HUES6 (cell line): ENCODE results near the gene LRRC61.

Source experiments
- H3K27ac ChIP-seq: 2 replicates; pipeline ENCODE4 v1.7.0; 2013; ENCODE audit warnings: low read depth, mild to moderate bottlenecking, low read length, inconsistent platforms
- H3K27me3 ChIP-seq: 2 replicates; pipeline ENCODE4 v1.6.1; 2013; ENCODE audit warnings: low read length; ENCODE audit not compliant: control insufficient read depth, insufficient read depth
- H3K36me3 ChIP-seq: 2 replicates; pipeline ENCODE4 v1.6.1; 2013; ENCODE audit warnings: low read length; ENCODE audit not compliant: control insufficient read depth, insufficient read depth
- H3K4me1 ChIP-seq: 2 replicates; pipeline ENCODE4 v1.6.1; 2013; ENCODE audit warnings: low read length; ENCODE audit not compliant: control insufficient read depth, insufficient read depth
- H3K4me3 ChIP-seq: 2 replicates; pipeline ENCODE4 v1.5.1; 2013; ENCODE audit warnings: low read depth, low read length
- H3K9ac ChIP-seq: one replicate; pipeline ENCODE4 v1.6.1; 2013; ENCODE audit warnings: mild to moderate bottlenecking, low read length
- H3K9me3 ChIP-seq: 2 replicates; pipeline ENCODE4 v1.6.1; 2013; ENCODE audit warnings: low read depth, low read length; ENCODE audit not compliant: control insufficient read depth, insufficient read depth

LRRC61 gene

GRCh38 chr7:150341263-150342120 is 18.3 kb downstream of the LRRC61 start, which contains the start of gene RARRES2:
RARRES2 (minus strand) TSS chr7:150341629; CDS start chr7:150340609, 1,020 bp downstream.
- H3K4me1 ChIP-seq, result peaks cover 27% of the 10 kb centered on the region
- H3K9ac ChIP-seq, result peak within 1 kb of the TSS; percentile 47
- H3K27ac ChIP-seq, result no peak within 1 kb of the TSS
- peak within 1 kb of the TSS; percentile 75 for H3K4me3 ChIP-seq
- peaks cover 9% of the 10 kb centered on the region for H3K9me3 ChIP-seq
- peaks cover 24% of the 10 kb centered on the region for H3K36me3 ChIP-seq
- H3K27me3 ChIP-seq, result peaks cover 42% of the 10 kb centered on the region

DNA sequence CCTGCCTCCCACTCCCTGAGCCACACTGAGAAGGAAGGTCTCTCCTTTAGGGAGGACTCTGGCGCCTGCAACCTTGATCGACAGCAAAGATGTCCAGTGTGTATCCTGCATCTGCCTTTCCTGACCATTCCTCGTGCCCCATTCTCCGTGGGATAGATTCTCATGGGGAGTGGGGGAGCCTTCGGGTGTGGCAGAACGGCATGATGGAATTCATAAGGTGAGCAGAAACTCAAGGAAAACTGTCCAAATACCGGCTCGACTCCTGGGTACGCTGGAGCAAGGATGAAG is 18.9 kb downstream of the LRRC61 start:
- peak overlapping the region; percentile 37 for H3K4me3 ChIP-seq
- peak overlapping the region; percentile 2 for H3K9ac ChIP-seq
- no peak overlapping the region for H3K27ac ChIP-seq
- peaks cover 9% of the 10 kb centered on the region for H3K9me3 ChIP-seq
- peaks cover 42% of the 10 kb centered on the region for H3K27me3 ChIP-seq
- peaks cover 20% of the 10 kb centered on the region for H3K36me3 ChIP-seq
- peaks cover 22% of the 10 kb centered on the region for H3K4me1 ChIP-seq

DNA sequence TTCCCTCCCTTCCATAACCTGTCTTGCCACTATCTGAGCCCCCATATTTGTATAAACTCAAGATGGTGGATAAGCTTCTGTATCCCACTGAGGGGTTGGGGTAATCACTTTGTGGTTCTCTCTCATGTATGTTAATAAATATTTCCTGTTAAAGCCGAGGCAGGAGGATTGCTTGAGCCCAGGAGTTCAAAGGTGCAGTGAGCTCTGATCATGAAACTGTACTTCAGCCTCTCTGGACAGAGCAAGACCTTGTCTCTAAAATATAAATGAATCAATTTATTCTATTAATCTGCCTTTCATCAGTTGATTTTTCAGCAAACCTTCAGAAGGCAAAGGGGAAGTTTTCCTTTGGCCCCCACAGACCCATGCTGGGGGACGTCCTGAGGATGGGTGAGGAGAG is 20.1 kb downstream of the LRRC61 start:
- H3K9me3 ChIP-seq, result peaks cover 13% of the 10 kb centered on the region
- H3K4me1 ChIP-seq, result peaks cover 19% of the 10 kb centered on the region
- no peak overlapping the region for H3K27ac ChIP-seq
- no peak overlapping the region for H3K9ac ChIP-seq
- no peak overlapping the region for H3K4me3 ChIP-seq
- peaks cover 8% of the 10 kb centered on the region for H3K36me3 ChIP-seq
- H3K27me3 ChIP-seq, result peaks cover 42% of the 10 kb centered on the region

DNA sequence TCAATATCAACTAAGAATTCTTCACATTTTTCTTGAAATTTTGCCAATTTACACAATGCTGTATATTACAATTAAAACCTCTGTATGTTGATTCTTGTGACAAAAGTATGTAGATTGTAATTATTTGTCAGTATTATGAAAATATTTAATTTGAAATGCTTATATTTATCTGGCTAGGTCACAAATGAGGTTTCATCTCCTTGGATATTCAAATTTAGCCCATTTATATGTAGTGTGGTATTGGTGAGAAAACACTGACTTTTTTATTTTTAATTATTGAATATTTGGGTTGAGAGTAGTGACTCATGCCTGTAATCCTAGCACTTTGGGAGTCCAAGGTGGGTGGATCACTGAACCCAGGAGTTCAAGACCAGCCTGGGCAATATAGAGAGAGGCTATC is 21.1 kb downstream of the LRRC61 start:
- H3K9me3 ChIP-seq, result peaks cover 15% of the 10 kb centered on the region

DNA sequence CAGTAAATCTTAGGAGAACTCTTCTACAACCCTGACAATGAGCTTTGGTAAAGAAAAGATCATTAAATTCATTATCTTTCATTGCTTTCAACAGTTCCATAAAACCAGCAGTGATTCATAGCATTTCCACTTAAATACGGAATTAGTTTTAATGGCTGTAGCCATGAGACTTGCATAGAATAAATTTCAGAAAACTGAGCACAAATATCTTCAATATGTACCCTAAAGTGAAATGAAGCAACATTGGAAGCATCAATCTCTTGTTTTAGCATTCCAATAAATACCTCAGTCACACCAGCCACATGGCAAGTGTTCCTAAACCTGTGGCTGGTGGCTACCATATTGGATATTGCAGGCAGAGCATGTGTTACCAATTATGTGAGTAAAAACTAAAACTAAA is 21.9 kb downstream of the LRRC61 start:
- H3K36me3 ChIP-seq, result no peaks in the 10 kb centered on the region
- peaks cover 12% of the 10 kb centered on the region for H3K4me1 ChIP-seq
- H3K9ac ChIP-seq, result no peak overlapping the region
- H3K27me3 ChIP-seq, result peaks cover 37% of the 10 kb centered on the region
- peaks cover 15% of the 10 kb centered on the region for H3K9me3 ChIP-seq
- H3K27ac ChIP-seq, result no peak overlapping the region
- no peak overlapping the region for H3K4me3 ChIP-seq

More for the DNA sequence above, 21.1 kb downstream of the LRRC61 start:
- peaks cover 18% of the 10 kb centered on the region for H3K4me1 ChIP-seq
- no peak overlapping the region for H3K4me3 ChIP-seq
- no peak overlapping the region for H3K9ac ChIP-seq
- H3K27ac ChIP-seq, result no peak overlapping the region
- H3K36me3 ChIP-seq, result peaks cover under 1% of the 10 kb centered on the region; the same call in 1 of the 2 replicates
- peaks cover 42% of the 10 kb centered on the region for H3K27me3 ChIP-seq

DNA sequence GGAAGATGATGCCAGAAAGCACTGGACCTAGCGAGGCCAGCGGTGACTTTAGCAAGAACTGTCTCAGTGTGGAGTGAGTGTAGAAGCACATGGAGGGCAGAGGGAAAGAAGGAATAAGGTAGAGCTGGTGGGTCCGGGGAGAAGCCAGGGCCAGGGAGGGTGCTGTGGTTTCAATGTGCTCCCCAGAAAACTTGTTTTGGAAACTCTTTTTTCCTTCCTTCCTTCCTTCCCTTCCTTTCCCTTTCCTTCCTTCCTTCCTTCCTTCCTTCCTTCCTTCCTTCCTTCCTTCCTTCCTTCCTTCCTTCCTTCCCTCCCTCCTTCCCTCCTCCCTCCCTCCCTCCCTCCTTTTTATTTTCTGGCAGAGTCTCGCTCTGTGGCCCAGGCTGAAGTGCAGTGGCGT is 23.8 kb downstream of the LRRC61 start:
- peaks cover 15% of the 10 kb centered on the region for H3K9me3 ChIP-seq
- peaks cover 21% of the 10 kb centered on the region for H3K27me3 ChIP-seq
- H3K4me3 ChIP-seq, result no peak overlapping the region
- no peak overlapping the region for H3K27ac ChIP-seq
- no peak overlapping the region for H3K9ac ChIP-seq
- peaks cover 4% of the 10 kb centered on the region for H3K4me1 ChIP-seq
- no peaks in the 10 kb centered on the region for H3K36me3 ChIP-seq

DNA sequence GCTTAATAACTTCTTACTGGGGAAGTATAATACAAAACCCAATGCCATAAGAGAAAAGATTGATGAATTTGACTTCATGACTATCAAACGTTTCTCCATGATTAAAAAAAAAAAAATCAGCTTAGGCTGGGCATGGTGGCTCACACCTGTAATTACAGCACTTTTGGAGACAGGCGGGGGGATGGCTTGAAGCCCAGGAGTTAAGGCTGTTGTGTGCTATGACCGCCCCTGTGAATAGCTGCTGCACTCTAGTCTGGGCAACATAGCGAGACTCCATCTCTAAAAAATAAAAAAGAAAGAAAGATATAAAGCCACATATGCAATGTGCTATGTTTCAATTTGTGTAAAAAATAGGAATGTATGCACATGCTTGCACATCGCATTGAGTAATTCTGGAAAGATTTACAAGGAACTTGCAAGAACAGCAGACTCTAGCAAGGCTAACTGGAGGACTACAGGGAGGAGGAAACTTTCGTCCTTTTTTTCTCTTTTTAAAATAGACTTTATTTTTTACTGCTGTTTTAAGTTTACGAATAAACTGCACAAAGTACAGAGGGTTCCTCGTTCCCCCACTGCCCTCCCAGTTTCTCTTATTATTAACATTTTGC is 28.5 kb downstream of the LRRC61 start:
- no peaks in the 10 kb centered on the region for H3K36me3 ChIP-seq
- H3K27me3 ChIP-seq, result no peaks in the 10 kb centered on the region
- H3K9ac ChIP-seq, result no peak overlapping the region
- H3K9me3 ChIP-seq, result peaks cover 6% of the 10 kb centered on the region
- H3K27ac ChIP-seq, result no peak overlapping the region
- no peaks in the 10 kb centered on the region for H3K4me1 ChIP-seq
- no peak overlapping the region for H3K4me3 ChIP-seq

- Histone ChIP-seq H3K27ac (no peak overlapping the region), H3K4me1 (peaks cover 5% of the 10 kb centered on the region), H3K27me3 (no peaks in the 10 kb centered on the region), H3K9me3 (no peaks in the 10 kb centered on the region), H3K4me3 (no peak overlapping the region), H3K36me3 (no peaks in the 10 kb centered on the region), H3K9ac (no peak overlapping the region)
These were observed 32.5 kb downstream of the LRRC61 start for GRCh38 chr7:150355666-150356059.

DNA sequence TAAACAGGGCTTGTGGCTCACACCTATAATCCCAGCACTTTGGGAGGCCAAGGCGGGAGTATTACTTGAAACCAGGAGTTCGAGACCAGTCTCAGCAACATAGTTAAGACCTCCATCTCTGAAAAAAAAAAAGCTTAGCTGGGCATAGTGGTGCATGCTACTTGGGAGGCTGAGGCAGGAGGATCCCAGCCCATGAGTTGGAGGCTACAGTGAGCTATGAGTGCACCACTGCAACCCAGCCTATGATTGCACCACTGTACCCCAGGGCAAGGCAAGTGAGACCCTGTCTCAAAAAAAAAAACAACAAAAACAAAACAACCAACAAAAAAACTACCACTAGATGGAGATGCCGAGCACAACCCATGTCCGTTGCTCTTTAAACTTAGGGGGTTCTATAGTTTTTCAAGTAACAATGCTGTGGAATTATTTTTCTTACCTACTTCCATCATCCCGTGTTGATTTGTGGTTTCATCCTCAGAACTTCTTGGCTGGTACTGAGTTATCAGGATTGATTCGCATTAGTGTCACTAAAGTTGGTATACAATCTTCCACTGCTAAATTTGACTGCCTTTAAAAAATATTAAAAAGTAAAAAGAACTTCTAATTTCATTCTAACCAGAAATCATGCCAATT is 33.2 kb downstream of the LRRC61 start:
- Histone ChIP-seq H3K9ac (no peak overlapping the region), H3K27ac (no peak overlapping the region), H3K9me3 (no peaks in the 10 kb centered on the region), H3K4me1 (peaks cover 8% of the 10 kb centered on the region), H3K27me3 (no peaks in the 10 kb centered on the region), H3K4me3 (no peak overlapping the region), H3K36me3 (no peaks in the 10 kb centered on the region)

DNA sequence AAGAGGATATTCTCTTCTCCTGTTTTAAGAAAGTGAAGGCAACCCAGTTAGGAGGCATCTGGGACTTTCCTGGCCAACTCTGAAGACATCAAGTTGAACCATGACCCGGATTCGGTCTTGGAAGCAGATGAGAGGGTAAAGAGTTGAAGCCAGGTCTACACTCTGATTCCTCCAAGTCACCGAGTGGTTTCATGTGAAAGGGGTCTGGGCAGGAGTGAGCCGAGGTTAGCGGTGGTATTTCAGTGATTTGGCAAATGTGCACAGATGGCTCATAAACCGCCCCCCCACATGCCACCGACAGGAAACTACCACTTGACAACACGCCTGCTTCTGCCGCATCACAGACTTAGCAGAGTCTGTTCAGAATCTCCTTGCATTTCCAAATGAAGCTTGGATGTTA is 34.1 kb downstream of the LRRC61 start:
- H3K4me3 ChIP-seq, result no peak overlapping the region
- H3K27ac ChIP-seq, result no peak overlapping the region
- H3K9ac ChIP-seq, result no peak overlapping the region

More for the DNA sequence above, 34.1 kb downstream of the LRRC61 start:
- Histone ChIP-seq H3K36me3 (no peaks in the 10 kb centered on the region), H3K4me1 (peaks cover 17% of the 10 kb centered on the region), H3K27me3 (no peaks in the 10 kb centered on the region), H3K9me3 (no peaks in the 10 kb centered on the region)
